Activated CD4-positive, alpha-beta T cell treated with anti-CD3 and anti-CD28 coated beads, Interleukin-2, amount 50 U/mL, for 48 hours (primary cell): Measurements from ENCODE around the gene RGS4.
"Not testable (repeated sequence)": the region's sequence is repeated elsewhere in the genome, so short reads cannot be mapped to it uniquely, and the experiment has no call there.

ENCODE experiments used
- DNase-seq, 2 experiments: peaks; one replicate each; pipeline ENCODE4 v3.0.0-alpha.2; 2020

RGS4 gene

DNA sequence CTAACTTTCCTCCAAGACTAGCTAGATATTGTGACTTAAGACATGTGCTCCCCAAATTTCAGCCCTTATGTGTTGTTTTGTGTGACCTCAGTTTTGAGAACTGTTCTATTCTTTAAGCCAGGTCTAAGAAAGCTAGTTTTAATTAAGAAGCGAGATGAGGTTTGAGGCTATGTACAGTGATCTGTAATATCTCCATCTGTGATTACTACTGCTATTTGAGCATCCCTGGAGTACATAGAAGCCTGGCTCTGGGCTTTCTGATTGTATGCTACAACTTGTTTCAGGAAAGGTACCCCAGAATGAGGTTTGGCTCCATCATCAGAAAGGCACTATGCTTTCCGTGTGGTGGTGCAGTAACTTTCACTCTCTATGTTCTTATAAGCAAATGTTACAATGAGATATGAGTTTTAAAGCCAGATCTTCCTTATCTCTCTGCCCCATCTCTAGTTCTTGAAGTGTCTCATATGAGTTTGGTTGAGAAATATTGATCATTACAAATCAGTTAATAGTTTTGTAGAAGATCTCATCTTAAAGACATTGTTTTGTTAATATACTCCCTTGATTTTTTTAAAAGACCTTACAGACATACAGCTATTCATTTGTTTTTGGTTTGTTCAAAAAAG lies 605 bp downstream of the RGS4 start:
- DNase-seq, result no peak

DNA sequence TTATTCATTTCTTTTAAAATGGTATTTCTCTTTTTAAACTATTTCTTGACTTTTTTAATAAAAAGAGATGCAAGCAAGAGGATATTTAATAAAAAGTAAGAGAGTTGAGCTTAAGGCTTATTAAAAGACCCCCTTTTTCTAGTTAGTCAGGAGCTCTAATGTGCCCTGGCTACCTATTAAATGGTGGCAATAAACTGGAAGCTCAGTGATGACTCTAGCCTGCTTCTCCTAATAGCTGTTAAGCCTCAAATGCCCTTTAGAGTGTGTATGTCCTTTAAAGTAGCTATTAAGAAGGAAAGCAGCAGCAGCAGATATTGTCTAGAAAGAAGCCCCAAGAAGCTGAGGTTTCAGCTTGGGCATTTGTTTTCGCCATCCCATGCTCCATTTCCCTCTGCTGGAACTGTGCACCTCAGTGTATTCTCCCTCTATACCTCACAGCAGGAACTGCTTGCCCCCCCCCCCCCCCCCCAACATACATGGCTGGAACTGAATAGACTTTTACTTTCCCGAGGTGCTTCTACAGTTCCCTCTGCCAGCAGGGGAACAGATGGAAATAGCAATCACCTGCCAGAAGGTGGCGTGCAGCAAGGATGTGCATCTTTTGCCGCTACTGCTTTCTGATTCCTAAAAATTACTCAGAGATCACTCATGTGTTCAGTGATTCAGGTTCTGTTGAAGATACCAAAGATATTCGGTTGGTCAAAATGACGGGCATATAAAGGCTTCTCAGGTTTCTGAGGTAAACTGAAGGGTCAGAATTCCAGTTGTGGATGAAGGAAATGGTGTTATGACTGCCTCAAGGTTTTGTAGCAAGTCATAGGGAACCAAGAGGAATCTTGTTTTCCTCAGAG lies 2.5 kb downstream of the RGS4 start:
- peak; percentile 47 to 55 for DNase-seq

DNA sequence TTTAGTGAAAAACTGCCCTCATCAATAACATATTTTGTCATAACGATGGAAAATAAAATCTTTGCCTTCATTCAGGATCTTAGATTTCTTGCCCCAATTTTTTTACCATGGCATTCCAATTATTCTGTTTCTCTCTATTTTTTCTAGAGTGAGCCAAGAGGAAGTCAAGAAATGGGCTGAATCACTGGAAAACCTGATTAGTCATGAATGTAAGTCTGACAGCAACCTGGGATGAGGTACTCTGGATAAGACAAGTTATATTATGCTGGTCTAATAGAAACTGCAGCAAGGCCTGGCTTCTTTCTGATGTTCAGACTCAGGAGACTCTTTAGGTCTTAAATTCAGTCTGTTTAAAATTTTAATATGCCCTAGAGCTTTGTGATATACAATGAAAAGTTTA lies 3.5 kb downstream of the RGS4 start:
- DNase-seq, result no peak

DNA sequence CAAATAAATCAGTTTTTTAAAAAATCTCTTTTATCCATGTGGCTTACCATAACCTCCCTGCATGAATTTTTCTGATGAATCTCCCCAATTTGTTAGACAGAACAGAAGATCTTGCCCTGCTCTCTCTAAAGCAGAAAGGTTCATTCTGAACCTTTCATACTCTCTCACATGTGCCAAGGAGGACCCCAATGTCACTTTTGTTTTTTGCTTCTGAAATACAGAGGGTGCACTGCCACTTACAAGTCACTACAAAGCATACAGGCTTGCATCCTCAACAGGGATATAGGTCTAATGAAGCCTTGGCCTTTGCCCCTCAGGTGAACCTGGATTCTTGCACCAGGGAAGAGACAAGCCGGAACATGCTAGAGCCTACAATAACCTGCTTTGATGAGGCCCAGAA lies 4.8 kb downstream of the RGS4 start:
- DNase-seq, result no peak

DNA sequence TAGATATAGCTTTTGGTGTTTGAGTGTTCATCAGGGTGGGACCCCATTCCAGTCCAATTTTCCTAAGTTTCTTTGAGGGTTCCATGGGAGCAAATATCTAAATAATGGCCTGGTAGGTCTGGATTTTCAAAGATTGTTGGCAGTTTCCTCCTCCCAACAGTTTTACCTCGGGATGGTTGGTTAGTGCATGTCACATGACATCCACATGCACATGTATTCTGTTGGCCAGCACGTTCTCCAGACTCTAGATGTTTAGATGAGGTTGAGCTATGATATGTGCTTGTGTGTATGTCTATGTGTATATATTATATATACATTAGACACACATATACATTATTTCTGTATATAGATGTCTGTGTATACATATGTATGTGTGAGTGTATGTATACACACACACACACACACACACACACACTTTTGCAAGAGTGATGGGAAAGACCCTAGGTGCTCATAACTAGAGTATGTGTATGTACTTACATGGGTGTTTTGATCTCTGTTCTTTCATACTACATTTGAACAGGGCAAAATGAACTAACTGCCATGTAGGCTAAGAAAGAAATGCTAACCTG lies 5.6 kb downstream of the RGS4 start:
- no peak for DNase-seq

DNA sequence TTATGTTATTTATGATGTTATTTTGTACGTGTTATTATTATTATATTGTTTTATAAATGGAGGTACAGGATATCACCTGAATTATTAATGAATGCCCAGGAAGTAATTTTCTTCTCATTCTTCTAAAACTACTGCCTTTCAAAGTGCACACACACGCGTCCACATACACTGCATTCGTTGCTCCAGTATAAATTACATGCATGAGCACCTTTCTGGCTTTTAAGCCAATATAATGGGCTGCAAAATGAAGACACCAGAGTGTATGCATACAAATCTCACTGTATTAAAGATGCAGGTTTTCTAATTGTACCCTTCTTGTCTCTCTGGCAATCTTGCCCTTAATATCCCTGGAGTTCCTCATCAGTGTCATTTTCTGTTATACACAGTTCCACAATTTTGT lies 6.9 kb downstream of the RGS4 start:
- no peak for DNase-seq

DNA sequence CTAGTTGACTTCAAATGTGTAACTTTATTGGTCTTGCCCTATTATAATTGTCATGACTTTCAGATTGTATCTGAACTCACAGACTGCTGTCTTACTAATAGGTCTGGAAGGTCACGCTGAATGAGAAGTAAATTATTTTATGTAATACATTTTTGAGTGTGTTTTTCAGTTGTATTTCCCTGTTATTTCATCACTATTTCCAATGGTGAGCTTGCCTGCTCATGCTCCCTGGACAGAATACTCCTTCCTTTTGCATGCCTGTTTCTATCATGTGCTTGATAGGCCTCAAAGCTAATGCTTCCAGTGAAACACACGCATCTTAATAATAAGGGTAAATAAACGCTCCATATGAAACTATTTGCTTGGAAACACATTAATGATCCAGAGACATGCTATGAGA lies 7.3 kb downstream of the RGS4 start:
- DNase-seq, result no peak

DNA sequence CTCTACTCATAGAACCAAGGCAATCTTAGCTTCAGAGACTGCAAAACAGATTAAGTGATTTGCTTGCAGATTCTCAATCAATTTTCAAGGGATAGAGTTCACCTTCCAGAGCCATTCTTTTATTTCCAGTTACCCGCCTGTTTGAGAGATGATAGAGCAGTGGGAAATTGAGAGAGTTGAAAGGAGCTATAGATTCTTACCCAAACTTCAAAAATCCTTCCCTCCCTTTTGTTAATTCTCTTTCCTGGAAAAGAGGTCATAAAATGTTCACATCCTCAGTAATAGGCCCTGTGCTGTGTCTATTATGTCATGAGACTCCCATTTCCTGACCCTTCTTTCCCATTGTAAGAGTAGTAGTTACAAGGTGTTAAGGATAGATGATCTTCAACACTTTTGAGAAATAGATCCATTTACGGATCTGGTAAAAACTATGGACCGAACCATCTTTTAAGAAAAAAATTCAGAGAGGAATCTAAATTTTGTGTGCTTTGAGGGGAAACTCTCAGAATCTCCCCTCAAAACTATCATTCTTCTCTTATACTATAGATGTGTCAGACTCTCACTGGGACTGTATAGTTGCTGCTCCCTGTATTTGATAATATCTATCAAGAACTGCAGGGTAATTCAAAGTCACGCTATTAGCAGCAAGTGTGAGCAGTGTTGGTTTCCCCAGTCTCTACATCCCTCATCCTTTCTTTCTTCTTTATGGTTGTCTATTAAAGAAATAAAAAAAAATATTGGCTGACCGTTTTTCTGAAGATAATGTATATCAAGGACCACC lies 8.0 kb downstream of the RGS4 start:
- no peak for DNase-seq

DNA sequence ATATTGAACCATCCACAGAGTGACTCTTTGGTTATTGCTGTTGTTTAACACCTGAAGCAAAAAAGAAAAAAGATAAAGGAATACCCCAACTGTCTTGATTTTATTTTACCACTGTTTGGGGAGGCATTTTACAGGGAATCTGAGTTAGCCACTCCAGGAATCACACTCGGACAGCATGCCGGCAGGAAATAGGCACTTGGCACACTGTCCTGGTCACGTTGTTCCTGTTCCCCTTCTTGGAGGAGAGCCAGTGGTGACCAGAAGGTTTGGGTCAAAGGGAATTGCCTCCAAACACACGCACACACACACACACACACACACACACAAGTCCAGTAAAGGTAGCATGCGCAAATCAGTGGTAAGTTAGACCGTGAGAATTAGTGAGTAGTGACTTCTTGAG lies 13.8 kb downstream of the RGS4 start:
- DNase-seq, result no peak

DNA sequence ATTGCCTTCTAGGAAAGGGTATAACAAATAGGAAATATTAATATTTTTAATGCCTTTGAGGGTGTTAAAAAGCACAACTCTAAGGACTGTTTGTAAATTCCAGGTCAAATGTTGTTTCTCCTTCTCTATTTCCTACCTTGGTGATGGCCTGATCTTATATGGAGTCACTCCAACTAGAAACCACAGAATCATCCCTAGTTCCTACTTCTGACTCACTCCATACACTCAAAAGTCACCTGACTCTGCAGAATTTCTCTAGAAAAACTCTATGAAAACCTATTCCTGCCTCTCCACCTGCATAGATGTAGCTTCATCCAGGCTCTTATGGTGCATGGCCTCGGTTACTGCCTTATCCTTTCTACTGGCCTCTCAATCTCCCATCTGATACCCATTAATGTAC lies 14.5 kb downstream of the RGS4 start:
- no peak for DNase-seq

DNA sequence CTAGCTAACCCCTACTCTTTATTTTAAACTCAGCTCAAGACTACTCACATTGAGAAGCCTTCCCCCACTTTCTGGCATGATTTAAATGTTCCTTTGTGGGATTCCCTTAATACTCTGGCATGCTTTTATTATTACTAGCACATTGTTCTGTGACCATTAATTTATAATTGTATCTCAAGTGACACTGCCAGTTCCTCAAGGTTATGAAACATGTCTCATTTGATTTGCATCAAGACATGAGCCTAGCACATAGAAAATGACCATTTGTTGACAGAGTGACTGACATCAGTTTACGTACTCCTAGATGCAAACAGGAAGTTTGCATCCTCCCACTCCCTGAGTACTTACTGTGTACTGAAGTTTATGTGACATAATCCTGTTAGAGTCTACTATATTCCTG lies 15.2 kb downstream of the RGS4 start:
- no peak for DNase-seq

DNA sequence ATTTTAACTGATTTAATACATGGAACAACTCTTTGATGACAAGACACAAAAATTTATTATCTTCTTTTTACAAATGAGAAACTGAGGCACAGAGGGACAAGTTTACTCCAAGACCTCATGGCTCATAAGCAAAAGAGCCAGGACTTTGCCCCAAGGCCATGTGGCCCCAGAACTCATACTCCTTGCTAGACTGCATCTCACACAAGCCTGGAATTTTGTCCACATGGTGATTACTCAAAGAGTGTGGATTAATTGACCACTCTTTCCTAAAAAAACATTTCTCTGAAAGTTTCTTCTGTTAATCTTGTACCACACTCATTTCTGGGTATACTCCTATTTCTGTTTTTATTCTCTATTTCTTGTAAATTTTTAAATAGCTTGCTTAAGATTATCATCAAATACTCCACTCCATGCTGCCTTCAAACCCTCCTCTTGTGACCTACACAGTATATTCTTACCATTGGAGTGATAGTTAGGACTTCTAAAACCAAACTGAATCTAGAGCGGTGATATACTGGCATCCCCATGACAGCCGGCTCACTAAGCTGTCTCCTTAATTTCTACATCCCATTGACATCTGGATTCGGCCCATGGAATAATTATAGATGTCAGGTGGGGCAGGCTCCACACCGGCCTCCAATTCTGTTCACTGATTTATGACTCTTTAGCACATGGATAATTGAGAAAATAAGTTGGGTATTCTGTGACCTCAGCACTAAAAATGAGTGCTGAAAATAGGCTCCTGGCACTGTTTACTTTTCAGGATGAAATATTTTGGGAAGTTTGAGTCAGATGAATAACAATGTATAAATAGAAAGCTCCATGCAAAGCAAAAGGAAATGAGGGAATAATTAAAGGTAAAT lies 16.1 kb downstream of the RGS4 start:
- DNase-seq, result no peak

DNA sequence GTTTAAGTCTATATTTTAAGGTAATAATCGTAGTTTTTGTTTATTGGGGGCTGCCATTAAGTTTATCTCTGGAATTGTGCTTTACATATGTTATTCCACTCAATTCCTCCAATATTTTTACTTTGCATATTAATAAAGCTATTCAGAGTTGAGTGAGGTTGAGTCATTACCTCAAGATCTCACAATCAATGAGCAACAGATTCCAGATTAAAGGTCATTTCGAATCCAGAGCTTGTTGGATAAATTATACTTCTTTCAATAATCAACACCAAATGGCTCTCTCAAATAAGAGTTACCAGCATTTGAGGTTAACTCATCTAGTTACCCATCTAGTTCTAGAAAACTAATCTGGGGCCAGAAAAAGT lies 16.7 kb downstream of the RGS4 start:
- no peak for DNase-seq

DNA sequence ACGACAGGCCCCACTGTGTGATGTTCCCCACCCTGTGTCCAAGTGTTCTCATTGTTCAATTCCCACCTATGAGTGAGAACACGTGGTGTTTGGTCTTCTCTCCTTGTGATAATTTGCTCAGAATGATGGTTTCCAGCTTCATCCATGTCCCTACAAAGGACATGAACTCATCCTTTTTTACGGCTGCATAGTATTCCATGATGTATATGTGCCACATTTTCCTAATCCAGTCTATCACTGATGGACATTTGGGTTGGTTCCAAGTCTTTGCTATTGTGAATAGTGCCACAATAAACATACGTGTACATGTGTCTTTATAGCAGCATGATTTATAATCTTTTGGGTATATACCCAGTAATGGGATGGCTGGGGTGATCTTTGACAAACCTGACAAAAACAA lies 20.0 kb downstream of the RGS4 start:
- not testable (repeated sequence) for DNase-seq

DNA sequence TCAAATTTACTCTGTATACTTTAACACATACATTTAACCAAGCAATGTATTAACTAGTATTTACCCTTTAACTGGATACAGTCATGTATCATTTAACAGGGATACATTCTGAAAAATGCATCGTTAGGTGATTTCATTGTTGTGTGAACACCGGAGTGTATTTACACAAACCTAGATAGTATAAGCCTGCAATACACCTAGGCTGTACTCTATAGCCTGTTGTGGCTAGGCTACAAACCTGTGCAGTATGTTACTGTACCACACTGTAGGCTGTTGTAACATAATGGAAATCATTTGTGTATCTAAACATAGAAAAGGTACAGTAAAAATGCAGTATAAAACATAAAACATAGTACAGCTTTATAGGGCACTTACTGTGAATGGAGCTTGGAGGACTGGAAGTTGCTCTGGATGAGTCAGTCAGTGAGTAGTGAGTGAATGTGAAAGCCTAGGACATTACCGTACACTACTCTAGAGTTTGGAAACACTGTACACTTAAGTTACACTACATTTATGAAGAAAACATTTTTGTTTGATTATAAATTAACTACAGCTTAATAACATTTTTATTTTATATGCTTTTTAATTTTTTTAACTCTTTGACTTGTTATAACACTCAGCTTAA lies 21.3 kb downstream of the RGS4 start:
- no peak for DNase-seq

DNA sequence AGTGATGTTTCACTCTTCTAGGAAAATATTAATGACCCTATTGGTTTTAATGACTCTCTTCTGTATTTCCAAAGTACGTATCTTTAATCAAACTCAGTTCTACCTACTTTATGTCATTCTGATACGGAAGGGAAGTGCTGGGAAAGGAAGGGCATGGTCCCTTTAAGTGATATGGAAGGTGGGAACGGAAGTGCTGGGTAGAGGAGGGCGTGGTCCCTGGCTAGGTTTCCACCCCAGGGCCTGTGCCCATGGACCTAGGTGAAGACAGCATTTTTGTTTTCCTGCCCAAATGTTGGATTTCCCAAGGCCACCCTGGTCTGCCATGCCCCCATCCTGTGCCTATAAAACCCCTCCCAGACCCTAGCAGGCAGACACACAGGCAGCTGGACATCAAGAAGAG lies 24.0 kb downstream of the RGS4 start:
- DNase-seq, result no peak

DNA sequence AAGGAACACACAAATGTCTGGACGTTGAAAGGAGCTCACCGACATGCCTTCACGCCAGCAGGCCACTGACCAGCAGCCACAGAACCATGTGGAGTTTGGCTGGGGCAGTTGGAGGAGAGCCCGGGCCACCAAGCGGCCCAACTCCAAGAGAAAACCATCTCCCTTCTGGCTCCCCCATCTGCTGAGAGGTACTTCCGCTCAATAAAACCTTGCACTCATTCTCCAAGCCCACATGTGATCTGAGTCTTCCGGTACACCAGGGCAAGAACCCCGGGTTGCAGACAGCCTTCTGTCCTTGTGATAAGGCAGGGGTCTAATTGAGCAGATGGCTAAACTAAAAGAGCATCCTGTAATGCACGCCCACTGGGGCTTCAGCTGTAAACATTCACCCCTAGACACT lies 24.4 kb downstream of the RGS4 start:
- no peak for DNase-seq

DNA sequence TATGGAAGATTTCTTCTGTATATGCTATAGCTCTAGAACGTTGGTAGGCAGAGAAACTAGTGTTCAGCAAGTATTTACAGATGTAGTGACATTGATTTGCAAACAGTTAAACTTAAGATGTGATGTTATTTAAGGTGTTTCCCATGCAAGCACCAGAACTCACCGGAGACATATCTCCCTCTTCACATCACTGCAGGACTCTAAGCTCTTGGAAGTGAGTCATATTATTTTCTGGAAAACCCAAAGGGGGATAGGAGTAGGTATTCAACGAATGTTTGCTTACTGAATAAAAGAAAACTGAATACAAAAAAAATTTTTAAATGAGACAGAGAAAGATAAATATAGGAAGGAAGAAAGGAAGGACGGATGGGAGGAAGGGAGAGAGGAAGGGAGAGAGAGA lies 25.0 kb downstream of the RGS4 start:
- DNase-seq, result no peak

DNA sequence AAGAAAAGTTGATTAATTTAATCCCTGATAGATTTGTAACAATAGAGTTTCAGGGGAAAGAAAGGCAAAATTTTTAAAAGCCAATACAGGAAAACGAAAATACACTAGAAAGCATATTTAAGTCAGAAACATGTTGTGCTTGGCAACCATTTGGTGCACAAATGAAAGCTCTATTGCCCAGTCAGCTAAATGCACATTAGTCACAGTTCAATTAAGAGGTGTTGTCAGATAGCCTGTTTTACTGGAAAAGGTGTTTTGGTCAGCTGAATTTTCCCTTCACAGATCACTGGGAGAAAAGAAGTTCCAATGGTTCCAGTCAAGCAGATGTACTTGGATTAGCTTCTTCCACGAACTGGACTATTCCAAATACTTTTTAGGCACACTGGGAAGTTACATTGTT lies 25.4 kb downstream of the RGS4 start:
- no peak for DNase-seq

DNA sequence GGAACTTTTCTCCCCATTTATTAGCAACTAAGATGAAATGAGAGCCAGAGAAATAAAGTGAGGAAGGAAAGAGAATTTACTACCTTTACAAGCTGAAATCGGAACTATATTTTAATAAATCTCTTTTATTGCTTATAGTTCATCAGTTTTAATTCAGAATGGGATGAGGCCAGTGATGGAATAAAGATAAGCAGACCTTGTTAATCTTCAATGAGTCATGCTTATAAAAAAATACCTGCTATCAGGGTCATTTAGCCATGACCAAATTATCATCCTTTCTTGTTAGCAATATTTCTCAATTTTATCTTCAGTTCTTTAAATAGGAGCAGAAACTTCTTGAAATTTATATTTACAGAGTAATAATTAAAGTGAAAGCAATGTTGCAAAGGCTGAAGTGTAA lies 26.1 kb downstream of the RGS4 start:
- no peak for DNase-seq

DNA sequence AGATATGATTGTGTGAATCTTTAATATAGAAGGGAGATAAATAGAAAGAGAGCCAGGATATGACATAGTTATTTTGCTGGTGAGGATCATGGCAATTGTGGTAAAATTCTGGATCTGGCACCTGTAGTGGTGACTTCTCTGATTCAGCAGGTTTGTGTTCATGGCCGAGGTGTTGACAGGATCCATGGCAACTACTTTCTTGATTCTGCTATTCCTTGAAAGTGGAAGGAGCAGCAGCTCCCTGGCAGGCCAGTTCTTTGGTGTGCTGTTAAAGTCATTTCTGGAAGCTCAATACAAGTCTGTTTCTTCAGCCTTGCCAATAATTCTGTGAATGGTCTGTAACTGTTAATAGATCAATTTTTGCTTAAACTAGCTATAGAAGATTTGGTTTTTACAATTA lies 33.4 kb downstream of the RGS4 start:
- DNase-seq, result no peak

DNA sequence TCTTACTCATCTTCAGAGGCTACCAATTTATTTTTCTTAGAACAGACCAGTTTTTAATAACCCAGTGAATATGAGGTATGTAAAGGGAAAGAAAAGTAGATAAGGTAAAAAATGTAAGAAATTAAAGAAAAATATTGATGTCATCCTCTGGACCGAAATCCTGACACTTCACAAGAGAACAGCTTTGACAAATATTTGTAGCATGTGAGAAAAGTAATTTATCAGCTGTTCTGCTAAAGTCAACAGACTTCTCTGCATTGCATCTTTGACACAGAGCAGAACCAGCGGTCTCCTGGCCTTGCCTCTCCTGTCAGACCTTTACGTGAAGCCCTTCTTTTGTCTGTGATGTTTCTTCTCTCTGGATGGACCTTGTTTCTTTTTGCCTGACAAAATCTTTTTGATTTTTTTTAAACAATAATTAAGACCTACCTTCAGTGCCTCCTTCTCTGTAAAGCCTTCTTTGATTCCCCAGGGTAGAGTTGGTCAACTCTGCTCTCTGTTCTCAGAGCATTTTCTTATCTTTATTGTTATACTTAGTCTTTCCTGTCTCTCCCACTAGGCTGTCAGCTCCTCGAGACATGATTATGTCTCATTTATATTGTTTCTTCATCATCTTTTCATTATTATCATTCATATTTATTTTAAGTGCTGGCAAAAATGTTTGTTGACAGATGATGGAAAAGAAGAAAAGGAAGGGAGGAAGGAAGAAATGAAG lies 35.4 kb downstream of the RGS4 start:
- DNase-seq, result no peak
